ENCODE measurements around the gene LIMS2.

DNA sequence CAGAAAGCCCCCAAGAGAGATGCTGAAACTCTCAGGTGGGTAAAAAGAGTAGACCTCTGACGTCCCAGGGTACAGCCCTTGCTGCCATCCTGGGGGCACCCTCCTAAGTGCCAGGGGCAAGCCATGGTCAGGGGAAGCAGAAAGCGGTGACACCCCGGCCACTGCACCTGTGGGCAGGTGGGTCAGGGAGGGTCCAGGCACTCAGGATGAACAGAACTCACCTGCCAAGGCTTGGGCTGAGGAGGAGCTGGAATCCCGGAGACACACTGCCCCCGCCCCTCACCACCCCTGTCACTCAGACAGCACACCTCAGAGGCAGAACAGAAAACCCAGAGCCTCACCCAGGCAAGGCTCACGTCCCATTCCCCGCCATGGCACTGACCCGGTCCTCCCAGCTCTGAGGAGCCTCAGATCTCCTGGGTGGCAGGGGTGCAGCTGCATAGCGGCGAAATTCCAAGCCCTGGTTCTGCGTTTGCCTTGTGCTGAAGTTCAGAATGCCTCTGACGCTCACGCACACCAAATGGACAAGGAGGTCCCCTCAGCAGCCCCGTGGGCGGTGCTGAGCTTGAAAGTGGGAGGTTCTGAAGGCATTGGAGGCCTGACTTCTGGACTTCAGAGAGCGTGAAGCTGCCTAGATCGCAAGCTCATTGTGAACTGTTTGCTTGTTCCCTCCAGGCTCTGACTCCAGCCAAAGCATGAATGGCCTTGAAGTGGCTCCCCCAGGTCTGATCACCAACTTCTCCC lies 25.1 kb downstream of the LIMS2 start:
- no peak for TF ChIP-seq CTCF (IDR thresholded peaks at IDR 0.05; ENCODE audit: low read depth, low read length)
- no peak for TF ChIP-seq POLR2A (IDR thresholded peaks at IDR 0.05; ENCODE audit: extremely low read depth, insufficient read length)

Data from NB4 (cell line).